SK-N-SH (cell line): Measurements from ENCODE around the gene ADRB2. TPM values are rescaled to one million over a fixed set of nuclear protein-coding genes. Genes with fewer than 3 reads are reported as not detected.

ENCODE experiments used
- CTCF ChIA-PET: fragments of 300-600, 350-600 bp; formaldehyde crosslinking; extraction: SDS; loops from one replicate; lab custom pipeline; 2021; lab: Yijun Ruan, JAX
- POLR2A ChIA-PET: fragments of 350-600 bp; sonication (Branson Sonifier 250); formaldehyde crosslinking; extraction: SDS; loops from one replicate; lab custom pipeline; 2020; ENCODE audit warnings: antibody characterized with exemption, inconsistent platforms; lab: Yijun Ruan, JAX
- DNase-seq: peaks from one replicate; pipeline ENCODE4 v3.0.0; 2012
- H2AFZ ChIP-seq: fragments of 200-600 bp; sonication (generic); 2 replicates; pipeline ENCODE4 v1.8.1; 2016; ENCODE audit warnings: antibody characterized with exemption, mild to moderate bottlenecking, low read depth
- H3F3A ChIP-seq: fragments of 200-600 bp; sonication (generic); replicated peaks from 2 replicates; pipeline ENCODE3; 2016; ENCODE audit warnings: antibody characterized with exemption, mild to moderate bottlenecking; ENCODE audit not compliant: insufficient read depth
- H3K27ac ChIP-seq, 2 experiments: fragments of 200-500 bp in 1 of 2; fragments of 200-600 bp in 1 of 2; sonication (Bioruptor generic) in 1 of 2; sonication (generic), shearing (Covaris generic) in 1 of 2; 2 replicates each; pipeline versions ENCODE4 v1.5.1 to v1.6.1; 2014 to 2016; ENCODE audit warnings: low read depth in 2 of 2, inconsistent platforms in 1 of 2, low read length in 1 of 2, mild to moderate bottlenecking in 1 of 2, mixed read lengths in 1 of 2
- H3K27me3 ChIP-seq: fragments of 200-600 bp; sonication (generic), shearing (Covaris generic); 2 replicates; pipeline ENCODE4 v1.6.1; 2016; ENCODE audit warnings: mixed run types; ENCODE audit not compliant: insufficient read depth
- H3K36me3 ChIP-seq, 2 experiments: fragments of 200-500 bp in 1 of 2; fragments of 200-600 bp in 1 of 2; sonication (Bioruptor generic) in 1 of 2; sonication (generic) in 1 of 2; replicated peaks in 1 of 2; 2 replicates each; pipeline versions ENCODE3 to v1.5.1; 2014 to 2016; ENCODE audit warnings: low read length in 1 of 2, mild to moderate bottlenecking in 1 of 2; ENCODE audit not compliant: insufficient read depth in 2 of 2, control insufficient read depth in 1 of 2
- H3K4me1 ChIP-seq, 2 experiments: fragments of 200-500 bp in 1 of 2; fragments of 200-600 bp in 1 of 2; sonication (Bioruptor generic) in 1 of 2; sonication (generic), shearing (Covaris generic) in 1 of 2; 2 replicates each; pipeline versions ENCODE4 v1.5.1 to v1.6.1; 2014 to 2016; ENCODE audit warnings: low read depth in 1 of 2, low read length in 1 of 2, mixed run types in 1 of 2; ENCODE audit not compliant: insufficient read depth in 2 of 2, control insufficient read depth in 1 of 2
- H3K4me2 ChIP-seq: fragments of 200-600 bp; sonication (generic), shearing (Covaris generic); 2 replicates; pipeline ENCODE4 v1.6.1; 2017; ENCODE audit warnings: mixed run types
- H3K4me3 ChIP-seq, 2 experiments: fragments of 200-500 bp in 1 of 2; fragments of 200-600 bp in 1 of 2; sonication (Bioruptor generic) in 1 of 2; sonication (generic), shearing (Covaris generic) in 1 of 2; 2 replicates each; pipeline versions ENCODE4 v1.5.1 to v1.8.1; 2014 to 2016; ENCODE audit warnings: low read depth in 2 of 2, inconsistent platforms in 1 of 2, low read length in 1 of 2, mild to moderate bottlenecking in 1 of 2, mixed read lengths in 1 of 2, moderate library complexity in 1 of 2
- H3K79me2 ChIP-seq: fragments of 200-600 bp; sonication (generic); 2 replicates; pipeline ENCODE4 v1.8.1; 2017; ENCODE audit warnings: mild to moderate bottlenecking; ENCODE audit not compliant: insufficient read depth
- H3K9ac ChIP-seq: fragments of 200-600 bp; sonication (generic); 2 replicates; pipeline ENCODE4 v1.6.1; 2017; ENCODE audit warnings: mixed run types
- H3K9me2 ChIP-seq: fragments of 200-600 bp; sonication (generic); 2 replicates; pipeline ENCODE4 v1.6.1; 2017; ENCODE audit warnings: mixed run types
- H3K9me3 ChIP-seq: fragments of 200-600 bp; sonication (generic); 2 replicates; pipeline ENCODE4 v1.6.1; 2017; ENCODE audit warnings: mixed run types, mild to moderate bottlenecking, moderate library complexity
- H4K20me1 ChIP-seq: fragments of 200-600 bp; sonication (generic); 2 replicates; pipeline ENCODE4 v1.6.1; 2017; ENCODE audit warnings: mild to moderate bottlenecking, mixed run types; ENCODE audit not compliant: insufficient read depth
- CTCF ChIP-seq: fragments of 200-600 bp; sonication (generic); IDR thresholded peaks from 2 replicates; pipeline ENCODE4 v1.6.1; 2017; ENCODE audit warnings: antibody characterized with exemption, mild to moderate bottlenecking, moderate library complexity
- ELF1 ChIP-seq: IDR thresholded peaks from 2 replicates; pipeline ENCODE4 v1.4.0; 2012
- EZH2phosphoT487 ChIP-seq: fragments of 200-600 bp; sonication (generic); IDR thresholded peaks from 2 replicates; pipeline ENCODE4 v1.6.1; 2017; ENCODE audit warnings: low read depth, mixed run types, mild to moderate bottlenecking, antibody characterized with exemption, moderate library complexity, borderline replicate concordance
- FOSL2 ChIP-seq: IDR thresholded peaks from 2 replicates; pipeline ENCODE4 v1.4.0; 2012; ENCODE audit warnings: low read depth, mild to moderate bottlenecking, moderate library complexity, borderline replicate concordance
- FOXJ3 ChIP-seq: sonication (generic); formaldehyde crosslinking; IDR thresholded peaks from 2 replicates; pipeline ENCODE4 v1.5.1; 2020; ENCODE audit warnings: mild to moderate bottlenecking, missing genetic modification reagents
- FOXM1 ChIP-seq: IDR thresholded peaks from 2 replicates; pipeline ENCODE4 v1.4.0; 2012; ENCODE audit warnings: low read depth, mild to moderate bottlenecking
- JUND ChIP-seq: IDR thresholded peaks from 2 replicates; pipeline ENCODE4 v1.4.0; 2012
- MAX ChIP-seq: IDR thresholded peaks from 2 replicates; pipeline ENCODE4 v1.4.0; 2012; ENCODE audit warnings: low read depth
- MXI1 ChIP-seq: IDR thresholded peaks from 2 replicates; pipeline ENCODE4 v1.6.1; 2012; ENCODE audit warnings: mild to moderate bottlenecking, low read depth, low read length, improper control_type of control experiment
- NFIC ChIP-seq: IDR thresholded peaks from 2 replicates; pipeline ENCODE4 v1.4.0; 2012; ENCODE audit warnings: borderline replicate concordance
- POLR2AphosphoS5 ChIP-seq: IDR thresholded peaks from 2 replicates; pipeline ENCODE4 v1.6.1; 2012; ENCODE audit warnings: low read depth, low read length
- RCOR1 ChIP-seq: fragments of 150-350 bp; IDR thresholded peaks from 2 replicates; pipeline ENCODE4 v1.6.1; 2017; ENCODE audit warnings: antibody characterized with exemption, low read length
- YY1 ChIP-seq: IDR thresholded peaks from 2 replicates; pipeline ENCODE4 v1.4.0; 2012; ENCODE audit warnings: low read depth, mild to moderate bottlenecking
- WGBS: methylation state at CpG from one replicate; pipeline ENCODE4 v1.1.6; 2017; ENCODE audit warnings: low lambda C conversion rate; 5-methylcytosine and 5-hydroxymethylcytosine counted together
- polyA plus RNA-seq, 3 experiments: library from polyadenylated mRNA; depleted of rRNA; stranded (reverse); fragments of >200 nt; gene quantifications; 2 replicates each; pipeline ENCODE4 v1.2.3, GENCODE V29; 2012
- TF ChIP-seq, protein P1 (sequence below): IDR thresholded peaks from 2 replicates; pipeline ENCODE4 v1.4.0; 2012; ENCODE audit warnings: low read depth, borderline replicate concordance

The ADRB2 gene
- polyA plus RNA-seq, 1 of the 3 experiments (the other 2 are of a cell fraction): 1.0 TPM

DNA sequence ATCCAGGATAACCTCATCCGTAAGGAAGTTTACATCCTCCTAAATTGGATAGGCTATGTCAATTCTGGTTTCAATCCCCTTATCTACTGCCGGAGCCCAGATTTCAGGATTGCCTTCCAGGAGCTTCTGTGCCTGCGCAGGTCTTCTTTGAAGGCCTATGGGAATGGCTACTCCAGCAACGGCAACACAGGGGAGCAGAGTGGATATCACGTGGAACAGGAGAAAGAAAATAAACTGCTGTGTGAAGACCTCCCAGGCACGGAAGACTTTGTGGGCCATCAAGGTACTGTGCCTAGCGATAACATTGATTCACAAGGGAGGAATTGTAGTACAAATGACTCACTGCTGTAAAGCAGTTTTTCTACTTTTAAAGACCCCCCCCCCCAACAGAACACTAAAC lies 1.3 kb downstream of the ADRB2 start:
- POLR2A ChIA-PET: no interaction called here
- H3K9me2 ChIP-seq: no peaks in the 10 kb centered on the region
- peak overlapping the region in 1 of 2 experiments; percentile 67; a peak in 2 of 4 replicates for H3K4me3 ChIP-seq
- H2AFZ ChIP-seq: no peak overlapping the region
- no peaks in the 10 kb centered on the region; the same call in 1 of the 2 replicates for H4K20me1 ChIP-seq
- H3K9ac ChIP-seq: peak overlapping the region; percentile 56
- H3K9me3 ChIP-seq: no peaks in the 10 kb centered on the region
- peak overlapping the region; percentile 94 for H3K4me2 ChIP-seq
- H3K27me3 ChIP-seq: no peaks in the 10 kb centered on the region
- CTCF ChIA-PET: no interaction called here
- no peaks in the 10 kb centered on the region for H3K36me3 ChIP-seq
- DNase-seq: no peak
- 90% methylated on average over 7 of the region's 7 CpGs for WGBS
- no peak overlapping the region for H3K27ac ChIP-seq
- peaks cover 37% of the 10 kb centered on the region; the same call in 1 of the 2 replicates for H3K79me2 ChIP-seq
- H3F3A ChIP-seq: no peaks in the 10 kb centered on the region
- H3K4me1 ChIP-seq: peaks cover 0 to 11% of the 10 kb centered on the region in 2 experiments; a peak in 1 of 4 replicates
- no peak for TF ChIP-seq JUND
- no peak for TF ChIP-seq POLR2AphosphoS5
- TF ChIP-seq FOXJ3 (CRISPR knock-in tag): no peak
- TF ChIP-seq CTCF: no peak
- no peak for TF ChIP-seq MAX
- TF ChIP-seq YY1: no peak
- TF ChIP-seq ELF1: no peak
- TF ChIP-seq, protein P1, sequence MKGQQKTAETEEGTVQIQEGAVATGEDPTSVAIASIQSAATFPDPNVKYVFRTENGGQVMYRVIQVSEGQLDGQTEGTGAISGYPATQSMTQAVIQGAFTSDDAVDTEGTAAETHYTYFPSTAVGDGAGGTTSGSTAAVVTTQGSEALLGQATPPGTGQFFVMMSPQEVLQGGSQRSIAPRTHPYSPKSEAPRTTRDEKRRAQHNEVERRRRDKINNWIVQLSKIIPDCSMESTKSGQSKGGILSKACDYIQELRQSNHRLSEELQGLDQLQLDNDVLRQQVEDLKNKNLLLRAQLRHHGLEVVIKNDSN: no peak

DNA sequence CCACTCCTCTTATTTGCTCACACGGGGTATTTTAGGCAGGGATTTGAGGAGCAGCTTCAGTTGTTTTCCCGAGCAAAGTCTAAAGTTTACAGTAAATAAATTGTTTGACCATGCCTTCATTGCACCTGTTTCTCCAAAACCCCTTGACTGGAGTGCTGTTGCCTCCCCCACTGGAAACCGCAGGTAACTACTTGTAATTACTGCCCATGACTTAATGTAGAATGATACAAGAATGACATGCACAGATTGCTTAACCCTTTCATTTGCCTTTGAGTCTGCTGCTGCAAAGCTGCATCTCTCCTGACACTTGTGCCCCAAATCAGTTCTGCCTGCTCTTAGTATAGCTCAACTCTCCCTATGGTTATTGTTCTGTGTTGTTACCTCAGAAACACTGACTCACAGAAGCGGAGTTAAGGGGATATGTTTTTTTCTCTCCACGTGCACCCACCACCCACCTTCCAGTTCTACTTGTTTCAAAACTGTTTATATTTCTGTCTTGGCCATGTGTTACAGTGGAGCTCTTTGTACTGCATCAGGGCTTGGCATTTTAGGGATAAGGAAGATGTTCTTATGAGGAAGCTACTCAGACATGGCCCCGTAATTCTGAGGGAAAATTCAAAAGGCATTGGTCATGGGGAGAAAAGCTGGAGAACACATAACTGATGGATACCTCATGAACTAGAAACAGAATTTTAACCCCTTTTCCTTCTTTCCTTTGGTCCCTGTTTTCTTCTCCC lies 2.3 kb downstream of the ADRB2 start:
- H3K79me2 ChIP-seq: peaks cover 37% of the 10 kb centered on the region; the same call in 1 of the 2 replicates
- no peak for DNase-seq
- H3K4me2 ChIP-seq: peak overlapping the region; percentile 94

More for the DNA sequence above, 2.3 kb downstream of the ADRB2 start:
- Histone ChIP-seq H3K4me3 (peak overlapping the region; percentile 6 to 67; a peak in 3 of 4 replicates), H3K9me3 (no peaks in the 10 kb centered on the region), H3K36me3 (no peaks in the 10 kb centered on the region), H3K9ac (peak overlapping the region; percentile 56), H4K20me1 (no peaks in the 10 kb centered on the region; the same call in 1 of the 2 replicates), H3K4me1 (peaks cover 0 to 11% of the 10 kb centered on the region in 2 experiments; a peak in 1 of 4 replicates), H3K27me3 (no peaks in the 10 kb centered on the region), H2AFZ (no peak overlapping the region), H3F3A (no peaks in the 10 kb centered on the region), H3K27ac (no peak overlapping the region), H3K9me2 (no peaks in the 10 kb centered on the region)
- TF ChIP-seq, protein P1: no peak
- TF ChIP-seq POLR2AphosphoS5: no peak
- TF ChIP-seq FOXJ3 (CRISPR knock-in tag): no peak
- no peak for TF ChIP-seq MXI1
- no peak for TF ChIP-seq NFIC
- no peak for TF ChIP-seq FOSL2
- no peak for TF ChIP-seq RCOR1
- TF ChIP-seq EZH2phosphoT487: no peak
- TF ChIP-seq FOXM1: no peak
- ChIA-PET CTCF (interaction anchor here (1.4 kb wide), 1 partner anchor 8 kb away, joined by 4 read pairs; no protein-coding TSS in a partner anchor), POLR2A (no interaction called here)
- 67% methylated on average over 6 of the region's 6 CpGs for WGBS
